NCI-H2227 treated with DMSO at 0.1 percent for 48 hours (cell line): ENCODE measurements around the gene EXOC3.
"Not testable (repeated sequence)": the region's sequence is repeated elsewhere in the genome, so short reads cannot be mapped to it uniquely, and the experiment has no call there.

Experiments used
- DNase-seq: peaks from one replicate; lab custom pipeline; 2025; lab: John Stamatoyannopoulos, UW

Gene EXOC3

DNA sequence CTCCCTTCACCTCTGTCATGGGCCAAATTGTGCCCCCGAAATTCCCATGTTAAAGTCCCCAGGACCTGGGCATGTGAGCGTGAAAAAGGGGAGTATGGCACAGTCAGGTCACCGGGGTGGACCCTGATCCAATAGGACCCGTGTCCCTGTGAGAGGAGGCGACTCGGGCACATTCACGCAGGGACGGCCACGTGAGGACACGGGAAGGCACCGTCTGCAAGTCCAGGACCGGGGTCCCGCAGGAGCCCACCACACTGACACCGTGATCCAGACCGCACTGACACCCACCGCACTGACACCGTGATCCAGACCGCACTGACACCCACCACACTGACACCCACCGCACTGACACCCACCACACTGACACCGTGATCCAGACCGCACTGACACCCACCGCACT lies 43.6 kb downstream of the EXOC3 start:
- DNase-seq: not testable (repeated sequence)

GRCh38 chr5:488241-488640 lies 45.3 kb downstream of the EXOC3 start:
- no peak for DNase-seq

- DNase-seq: no peak
Measured at GRCh38 chr5:488744-489688, 46.0 kb downstream of the EXOC3 start.

DNA sequence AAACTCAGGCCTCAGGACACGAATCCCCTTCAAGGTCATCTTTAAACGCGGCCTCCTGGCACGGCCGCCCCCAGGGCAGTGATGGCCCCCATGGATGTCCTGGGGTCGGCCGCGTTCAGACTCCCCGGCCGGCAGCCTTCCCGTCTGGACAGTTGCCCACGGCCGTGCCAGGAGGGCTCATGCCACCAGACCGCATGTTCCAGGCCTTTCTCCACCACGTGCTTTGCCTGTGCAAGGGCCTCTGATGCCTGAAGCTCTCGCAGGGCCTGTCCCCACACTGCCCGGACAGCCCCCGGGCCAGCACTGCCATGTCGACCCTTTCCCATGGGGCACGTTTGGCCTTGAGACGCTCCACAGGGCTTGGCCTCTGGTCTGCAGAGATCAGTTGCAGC lies 46.7 kb downstream of the EXOC3 start:
- no peak for DNase-seq

GRCh38 chr5:490116-491106 lies 47.4 kb downstream of the EXOC3 start:
- DNase-seq: no peak

DNA sequence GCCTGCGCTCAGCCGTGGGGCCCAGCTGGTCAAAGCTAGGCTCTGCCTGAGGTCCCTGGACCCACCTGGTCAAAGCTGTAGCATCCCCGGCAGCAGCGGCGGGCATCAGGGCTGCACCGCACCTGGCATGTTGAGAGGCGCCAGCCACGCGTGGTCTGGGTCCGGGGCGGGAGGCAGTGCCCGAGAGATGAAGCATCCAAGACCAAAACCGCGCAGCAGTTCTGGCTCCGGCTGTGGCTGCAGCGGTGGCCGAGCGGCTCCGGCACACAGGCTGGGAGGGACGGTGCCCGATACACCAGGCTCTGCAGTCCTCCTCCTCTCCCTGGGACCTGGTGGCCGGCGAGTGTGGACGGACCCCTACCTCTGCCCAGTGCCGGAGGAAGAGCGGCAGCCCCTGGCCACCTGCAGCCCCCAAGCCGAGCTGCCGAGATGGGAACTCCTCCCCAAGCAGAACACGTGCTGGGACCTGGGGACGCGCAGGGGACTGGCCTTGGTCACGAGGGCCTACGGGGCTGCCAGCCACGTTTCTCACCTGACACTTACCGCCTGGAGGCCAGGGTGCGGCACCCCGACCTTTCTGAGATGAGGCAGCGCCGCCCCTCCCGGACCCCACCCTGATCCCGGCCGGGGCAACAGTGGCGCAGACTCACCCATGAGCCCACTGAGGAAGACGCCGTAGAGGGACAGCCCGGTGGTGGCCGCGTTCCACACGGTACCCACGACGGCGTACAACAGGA lies 48.3 kb downstream of the EXOC3 start:
- DNase-seq: no peak

DNA sequence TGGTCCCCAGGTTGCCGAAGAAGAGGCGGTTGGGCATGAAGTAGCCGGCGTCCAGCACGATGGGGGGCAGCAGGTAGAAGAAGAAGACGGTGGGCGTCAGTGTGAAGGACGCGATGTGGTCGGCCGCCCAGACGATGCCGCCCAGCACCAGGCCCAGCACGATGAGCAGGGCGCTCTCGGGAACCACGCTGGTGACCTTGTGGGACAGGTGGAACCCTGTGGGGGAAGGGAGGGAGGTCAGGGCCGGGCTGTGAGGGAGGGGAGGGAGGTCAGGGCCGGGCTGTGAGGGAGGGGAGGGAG lies 48.8 kb downstream of the EXOC3 start:
- no peak for DNase-seq

- DNase-seq: no peak
Measured at GRCh38 chr5:492314-492893, 49.4 kb downstream of the EXOC3 start.

GRCh38 chr5:493119-493701 lies 50.2 kb downstream of the EXOC3 start:
- peak; percentile 56 for DNase-seq

DNA sequence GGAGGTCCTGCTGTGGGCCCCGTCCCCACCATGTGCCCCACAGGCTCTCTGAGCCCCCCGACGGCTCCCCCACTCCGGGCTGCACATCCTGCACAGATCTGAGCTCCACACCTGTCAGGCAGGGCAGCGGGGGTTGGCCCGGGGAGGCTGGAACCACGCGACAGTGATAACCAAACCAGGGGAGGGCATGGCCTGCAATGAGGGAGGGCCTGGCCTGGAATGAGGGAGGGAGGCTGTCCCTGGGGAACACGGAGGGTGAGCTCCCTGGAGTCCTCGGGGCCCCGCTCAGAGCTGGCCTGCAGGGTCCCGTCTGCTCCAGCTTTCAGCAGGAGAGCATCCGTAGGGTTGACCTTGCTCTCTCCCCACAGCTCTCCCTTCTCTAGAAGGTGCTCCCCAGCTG lies 50.8 kb downstream of the EXOC3 start:
- DNase-seq: no peak

DNA sequence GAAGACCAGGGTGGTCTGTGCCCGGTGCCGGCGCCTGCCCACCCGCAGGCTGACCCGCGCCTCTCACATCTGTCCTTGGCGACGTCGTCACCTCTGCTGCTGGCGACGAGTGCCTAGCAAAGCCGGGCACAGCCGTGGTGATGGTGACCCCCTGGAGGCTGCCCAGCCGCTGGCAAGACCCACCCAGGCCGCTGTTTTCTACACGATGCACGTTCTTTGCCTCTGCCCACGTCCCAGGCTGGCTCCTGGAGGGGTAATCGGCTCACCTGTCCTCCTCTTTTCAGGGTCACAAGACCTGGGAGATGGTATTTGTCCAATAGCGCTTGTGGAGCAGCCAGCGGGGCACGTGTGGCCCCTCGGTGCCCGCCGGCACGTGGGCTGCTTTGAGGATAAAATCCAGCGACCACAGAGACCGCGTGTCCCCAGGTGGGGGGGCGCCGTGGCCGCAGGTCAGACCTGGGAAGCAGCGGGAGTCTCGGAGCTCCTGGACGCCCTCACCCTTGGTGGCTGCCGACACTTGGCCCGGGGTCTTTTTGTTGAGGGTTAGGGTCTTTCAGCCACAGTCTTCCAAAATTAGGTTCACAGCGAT lies 51.8 kb downstream of the EXOC3 start:
- no peak for DNase-seq

GRCh38 chr5:496028-496427 lies 53.1 kb downstream of the EXOC3 start:
- DNase-seq: no peak

- DNase-seq: no peak
Measured at GRCh38 chr5:497090-497700, 54.2 kb downstream of the EXOC3 start.

GRCh38 chr5:497871-498509 lies 55.0 kb downstream of the EXOC3 start:
- DNase-seq: no peak

DNA sequence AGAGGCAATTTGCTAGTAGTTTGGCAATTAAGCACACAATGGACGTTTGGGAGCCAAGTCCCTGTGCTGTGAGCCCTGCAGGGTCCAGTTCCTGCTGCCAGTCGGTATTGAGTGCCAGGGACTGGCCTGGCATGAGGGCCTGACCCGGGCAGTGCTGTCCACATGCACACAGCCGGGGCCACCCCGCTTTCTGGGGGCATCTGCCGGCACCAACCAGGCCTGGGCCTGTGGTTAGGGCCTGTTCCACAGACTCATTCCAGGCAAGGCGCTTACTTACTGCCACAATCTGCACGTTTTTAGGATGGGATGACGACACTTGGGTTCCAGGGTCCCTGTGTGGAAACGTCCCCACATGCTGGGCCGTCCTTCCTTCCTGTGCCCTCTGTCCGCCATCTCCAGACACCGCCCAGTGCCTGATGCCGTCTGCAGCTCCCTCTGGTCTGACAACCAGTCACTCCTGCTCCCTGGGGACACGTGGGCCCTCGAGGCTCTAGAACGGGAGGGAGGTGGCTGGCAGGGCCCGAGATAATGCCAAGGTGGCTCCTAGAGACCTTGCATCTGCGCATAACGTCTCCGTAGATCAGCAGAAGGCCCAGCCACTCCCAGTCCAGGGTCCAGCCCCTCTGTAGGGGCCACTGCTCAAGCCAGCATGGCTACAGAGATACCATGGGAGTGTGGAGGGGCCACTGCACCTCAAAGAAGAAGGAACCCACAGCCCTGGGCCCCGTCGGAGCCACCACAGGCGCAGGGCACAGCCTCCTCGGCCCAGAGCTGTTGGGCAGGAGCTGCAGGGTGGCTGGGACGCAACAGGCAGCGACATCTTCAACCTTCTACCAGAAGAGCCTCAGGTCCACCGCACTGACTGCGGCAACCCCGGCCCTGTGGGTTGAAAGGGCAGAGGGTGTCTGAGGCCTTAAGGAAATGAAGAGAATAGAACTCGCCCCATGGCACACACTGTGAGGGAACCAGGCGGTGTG lies 56.5 kb downstream of the EXOC3 start:
- no peak for DNase-seq

GRCh38 chr5:500491-500890 lies 57.5 kb downstream of the EXOC3 start:
- no peak for DNase-seq

DNA sequence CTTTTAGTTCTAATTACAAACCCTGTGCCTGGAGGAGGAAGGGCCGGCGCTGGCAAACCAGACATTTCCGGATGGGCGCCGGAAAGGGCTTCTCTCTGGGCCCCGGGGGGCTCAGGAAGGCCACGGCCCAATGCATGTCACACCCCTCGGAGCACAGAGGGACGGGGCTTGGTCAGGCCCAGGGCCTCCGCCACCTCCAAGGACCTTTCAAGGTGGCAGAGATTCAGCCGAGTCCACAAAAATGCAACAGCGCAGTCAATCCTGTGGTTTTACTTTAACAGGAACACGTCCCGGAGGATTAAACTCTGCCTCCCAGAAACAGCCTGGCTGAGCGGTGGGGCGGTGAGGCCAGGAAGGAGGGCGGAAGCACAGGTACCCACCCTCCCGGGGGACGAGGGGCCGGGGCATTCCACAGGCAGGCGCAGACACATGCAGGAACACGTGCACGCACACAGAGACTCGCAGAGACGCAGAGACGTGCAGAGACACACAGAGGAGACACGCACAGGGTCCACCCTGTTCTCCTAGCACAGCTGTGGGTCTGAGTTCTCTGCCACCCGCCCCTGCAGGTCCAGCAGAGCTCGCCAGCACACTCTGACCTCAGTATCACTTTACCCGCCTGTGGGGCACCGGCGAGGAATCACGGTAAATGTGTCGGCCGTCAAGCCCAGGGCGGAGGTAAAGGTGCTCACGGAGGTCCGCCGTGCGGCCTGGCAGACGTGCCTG lies 58.3 kb downstream of the EXOC3 start:
- DNase-seq: no peak

DNA sequence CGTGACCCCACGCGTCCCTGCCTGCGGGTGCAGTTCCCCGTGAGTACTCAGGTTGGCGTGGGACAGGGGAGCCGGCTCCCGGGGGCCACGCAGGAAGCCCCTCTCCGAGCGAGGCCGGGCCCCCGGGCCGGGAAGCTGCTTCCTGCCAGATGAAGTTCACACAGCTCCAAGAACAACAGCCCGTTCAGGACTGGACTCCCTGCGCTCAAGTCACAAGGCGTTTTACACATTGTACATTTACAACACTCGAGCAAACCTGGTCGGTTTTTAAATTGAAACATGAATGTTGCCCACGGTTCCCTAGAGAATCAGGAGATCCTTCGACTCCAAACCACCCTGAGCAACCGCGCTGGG lies 58.8 kb downstream of the EXOC3 start:
- DNase-seq: no peak
